Ectodermal cell (in vitro differentiated cells): Measurements from ENCODE around the gene FAM221A.
"Not testable (repeated sequence)": the region's sequence is repeated elsewhere in the genome, so short reads cannot be mapped to it uniquely, and the experiment has no call there.

ENCODE experiments used
- H3K27ac ChIP-seq: 2 replicates; pipeline ENCODE4 v1.7.0; 2013; ENCODE audit warnings: mild to moderate bottlenecking, low read depth, low read length; ENCODE audit not compliant: insufficient read depth, poor library complexity, severe bottlenecking
- H3K27me3 ChIP-seq: 2 replicates; pipeline ENCODE4 v1.7.0; 2013; ENCODE audit warnings: mild to moderate bottlenecking, low read length; ENCODE audit not compliant: insufficient read depth, control insufficient read depth, poor library complexity, severe bottlenecking
- H3K36me3 ChIP-seq: one replicate; pipeline ENCODE4 v1.7.0; 2013; ENCODE audit warnings: low read length; ENCODE audit not compliant: control insufficient read depth, insufficient read depth
- H3K4me1 ChIP-seq: one replicate; pipeline ENCODE4 v1.7.0; 2013; ENCODE audit warnings: low read length; ENCODE audit not compliant: control insufficient read depth, insufficient read depth
- H3K4me3 ChIP-seq: 2 replicates; pipeline ENCODE4 v1.7.0; 2013; ENCODE audit warnings: low read depth, low read length, control low read depth; ENCODE audit not compliant: insufficient read depth
- H3K9me3 ChIP-seq: 2 replicates; pipeline ENCODE4 v1.7.0; 2013; ENCODE audit warnings: mild to moderate bottlenecking, low read length, moderate library complexity; ENCODE audit not compliant: control insufficient read depth
- WGBS, 2 experiments: methylation state at CpG; one replicate each; pipeline ENCODE4 v1.1.7; 2013; ENCODE audit warnings: missing lambda C conversion rate in 2 of 2; 5-methylcytosine and 5-hydroxymethylcytosine counted together

Gene FAM221A

DNA sequence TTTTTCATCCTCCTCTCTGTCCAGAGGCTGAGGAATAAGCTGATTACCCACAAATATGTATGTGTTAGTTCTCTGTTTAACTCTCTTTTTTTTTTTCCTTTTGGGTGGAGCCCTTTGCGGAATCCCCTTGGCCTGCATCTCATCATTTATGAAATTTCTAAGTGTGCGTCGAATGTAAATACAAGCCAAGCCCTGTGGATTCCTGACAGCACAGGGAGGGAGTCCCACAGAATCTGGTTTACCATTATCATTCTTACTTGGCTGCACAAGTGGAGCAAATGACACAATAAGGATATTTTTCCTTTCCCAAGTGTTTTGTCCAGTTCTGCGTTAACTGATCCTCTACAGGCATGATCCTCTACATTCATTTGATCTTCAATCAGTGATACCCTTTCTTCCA, 41.5 kb downstream of the FAM221A start:
- Histone ChIP-seq H3K9me3 (no peaks in the 10 kb centered on the region), H3K4me3 (no peak overlapping the region), H3K4me1 (no peaks in the 10 kb centered on the region), H3K36me3 (no peaks in the 10 kb centered on the region), H3K27ac (no peak overlapping the region), H3K27me3 (no peaks in the 10 kb centered on the region)
- WGBS, 2 experiments, result 96 to 97% methylated on average over 4 of the region's 4 CpGs

DNA sequence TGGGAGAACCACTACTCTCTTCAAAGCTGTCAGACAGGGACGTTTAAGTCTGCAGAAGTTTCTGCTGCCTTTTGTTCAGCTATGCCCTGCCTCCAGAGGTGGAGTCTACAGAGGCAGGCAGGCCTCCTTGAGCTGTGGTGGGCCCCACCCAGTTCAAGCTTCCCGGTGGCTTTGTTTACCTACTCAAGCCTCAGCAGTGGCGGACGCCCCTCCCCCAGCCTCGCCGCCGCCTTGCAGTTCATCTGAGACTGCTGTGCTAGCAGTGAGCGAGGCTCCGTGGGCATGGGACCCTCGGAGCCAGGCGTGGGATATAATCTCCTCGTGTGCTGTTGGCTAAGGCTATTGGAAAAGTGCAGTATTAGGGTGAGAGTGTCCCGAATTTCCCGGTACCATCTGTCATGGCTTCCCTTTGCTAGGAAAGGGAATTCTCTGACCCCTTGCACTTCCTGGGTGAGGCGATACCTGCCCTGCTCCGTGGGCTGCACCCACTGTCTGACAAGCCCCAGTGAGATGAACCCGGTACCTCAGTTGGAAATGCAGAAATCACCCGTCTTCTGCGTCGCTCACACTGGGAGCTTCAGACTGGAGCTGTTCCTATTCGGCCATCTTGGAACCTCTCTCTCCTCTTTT, 42.7 kb downstream of the FAM221A start:
- H3K27ac ChIP-seq, H3K4me3 ChIP-seq, H3K27me3 ChIP-seq, H3K4me1 ChIP-seq, H3K36me3 ChIP-seq, H3K9me3 ChIP-seq: not testable (repeated sequence)
- WGBS, 2 experiments, result 84 to 85% methylated on average over 21 of the region's 21 CpGs

DNA sequence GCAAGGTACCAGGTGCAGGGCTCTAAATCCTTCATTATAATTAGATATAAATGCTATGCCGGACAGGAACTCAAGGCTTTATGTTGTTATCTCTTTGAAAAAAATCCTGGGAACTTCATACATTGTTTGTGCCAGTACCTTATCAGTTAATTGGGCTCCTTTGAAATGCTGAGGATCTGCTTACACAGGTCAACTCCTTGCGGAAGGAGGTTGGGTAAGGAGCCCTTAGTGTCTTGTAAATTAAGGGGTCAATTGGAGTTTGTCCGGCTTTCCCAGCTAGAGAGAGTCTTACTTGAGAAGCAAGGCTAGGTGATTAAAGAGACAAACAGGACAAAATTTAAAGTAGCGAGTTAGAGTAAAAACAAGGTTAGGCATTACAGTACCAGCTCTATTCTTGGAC, 44.1 kb downstream of the FAM221A start:
- H3K9me3 ChIP-seq, H3K4me3 ChIP-seq, H3K27me3 ChIP-seq, H3K4me1 ChIP-seq, H3K27ac ChIP-seq, H3K36me3 ChIP-seq: not testable (repeated sequence)
- WGBS, 2 experiments, result 20 to 25% methylated on average over 4 of the region's 4 CpGs

DNA sequence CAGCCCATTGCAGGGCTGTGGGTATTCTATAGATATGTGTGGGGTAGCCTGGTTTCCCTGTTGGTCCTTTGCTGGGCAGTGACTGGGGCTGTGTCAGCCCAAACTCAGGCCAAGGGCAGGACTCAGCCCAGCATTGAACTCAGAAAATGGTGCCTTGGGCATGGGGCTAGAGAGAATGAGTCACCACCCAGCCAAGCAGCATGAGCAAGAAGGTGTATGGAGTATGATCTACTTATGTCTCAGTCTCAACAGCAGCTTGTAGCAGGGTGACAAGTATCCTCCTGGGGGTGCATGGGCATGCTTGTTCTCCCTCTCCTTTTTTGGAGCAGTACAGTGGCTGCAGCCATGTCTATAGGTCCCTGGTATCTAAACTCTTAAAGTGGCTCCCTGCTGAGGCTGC, 62.1 kb downstream of the FAM221A start:
- no peaks in the 10 kb centered on the region for H3K36me3 ChIP-seq
- H3K4me1 ChIP-seq, result no peaks in the 10 kb centered on the region
- no peak overlapping the region for H3K4me3 ChIP-seq
- H3K9me3 ChIP-seq, result no peaks in the 10 kb centered on the region
- no peaks in the 10 kb centered on the region for H3K27me3 ChIP-seq
- H3K27ac ChIP-seq, result no peak overlapping the region

DNA sequence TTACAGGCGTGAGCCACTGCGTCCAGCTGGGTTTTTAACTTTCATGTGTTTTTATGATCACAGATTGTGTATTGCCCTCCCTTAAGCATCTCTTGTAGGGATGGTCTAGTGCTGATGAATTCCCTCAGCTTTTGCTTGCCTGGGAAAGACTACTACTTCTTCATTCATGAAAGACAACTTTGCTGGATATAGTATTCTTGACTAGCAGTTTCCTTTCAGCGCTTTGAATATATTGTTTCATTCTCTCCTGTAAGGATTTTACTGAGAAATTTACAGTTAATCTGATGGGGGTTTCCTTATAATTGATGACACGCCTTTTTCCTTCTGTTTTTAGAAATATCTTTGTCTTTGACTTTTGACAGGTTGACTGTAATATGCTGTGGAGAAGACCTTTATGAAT, 63.2 kb downstream of the FAM221A start:
- no peak overlapping the region for H3K4me3 ChIP-seq
- H3K9me3 ChIP-seq, result no peaks in the 10 kb centered on the region
- H3K4me1 ChIP-seq, result no peaks in the 10 kb centered on the region
- H3K36me3 ChIP-seq, result no peaks in the 10 kb centered on the region
- no peak overlapping the region for H3K27ac ChIP-seq
- H3K27me3 ChIP-seq, result no peaks in the 10 kb centered on the region
- WGBS, 2 experiments, result 93 to 95% methylated on average over 4 of the region's 4 CpGs

DNA sequence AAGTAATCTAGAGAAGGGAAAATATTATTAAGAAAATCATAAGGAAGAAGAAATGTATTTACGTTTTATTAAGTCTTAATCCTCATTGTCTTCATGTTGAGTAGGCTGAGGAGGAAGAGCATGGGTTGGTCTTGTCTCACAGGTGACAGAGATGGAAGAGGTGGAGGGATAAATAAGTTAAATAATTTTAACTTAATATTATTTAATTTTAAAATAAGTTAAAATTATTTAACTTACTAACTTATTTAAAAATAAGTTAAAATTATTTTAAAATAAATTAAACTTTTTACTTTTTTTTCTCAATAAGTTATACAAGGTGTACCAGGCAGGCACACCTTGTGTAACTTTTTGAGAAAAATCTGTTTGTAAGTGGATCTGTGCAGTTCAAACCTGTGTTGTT, 66.6 kb downstream of the FAM221A start:
- Histone ChIP-seq H3K36me3 (no peaks in the 10 kb centered on the region), H3K4me1 (no peaks in the 10 kb centered on the region), H3K4me3 (no peak overlapping the region), H3K27me3 (no peaks in the 10 kb centered on the region), H3K9me3 (no peaks in the 10 kb centered on the region), H3K27ac (no peak overlapping the region)
- 92 to 100% methylated on average over 1 of the region's 1 CpG for WGBS, 2 experiments

DNA sequence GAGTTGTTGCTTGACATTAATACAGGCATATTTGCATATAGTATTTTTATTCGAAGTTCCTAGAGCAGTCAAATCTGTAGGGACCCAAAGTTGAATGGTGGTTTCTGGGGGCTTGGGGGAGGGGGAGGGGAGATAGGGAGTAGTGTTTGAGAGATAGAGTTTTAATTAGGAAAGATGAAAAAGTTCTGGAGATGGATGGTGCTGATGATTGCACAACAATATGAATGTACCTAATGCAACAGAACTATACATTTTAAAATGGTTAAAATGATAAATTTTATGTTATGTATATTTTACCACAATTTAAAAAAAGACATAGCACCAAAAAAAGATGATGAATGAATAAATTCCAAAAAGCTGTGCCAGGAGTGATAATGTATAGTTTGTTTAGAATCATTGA, 71.9 kb downstream of the FAM221A start:
- 94 to 100% methylated on average over 1 of the region's 1 CpG for WGBS, 2 experiments
- no peak overlapping the region for H3K27ac ChIP-seq
- H3K4me3 ChIP-seq, result no peak overlapping the region
- H3K27me3 ChIP-seq, result no peaks in the 10 kb centered on the region
- H3K9me3 ChIP-seq, result no peaks in the 10 kb centered on the region
- no peaks in the 10 kb centered on the region for H3K36me3 ChIP-seq
- no peaks in the 10 kb centered on the region for H3K4me1 ChIP-seq
